GM12801 (cell line): Measurements from ENCODE around the gene TPM2.

Experiments used
- CTCF ChIP-seq: IDR thresholded peaks from one replicate; pipeline ENCODE4 v1.5.1; 2011; ENCODE audit warnings: control low read depth; ENCODE audit not compliant: insufficient read length; ENCODE audit errors: extremely low read depth

Gene TPM2

GRCh38 chr9:35656348-35656747 is 33.4 kb downstream of the TPM2 start:
- TF ChIP-seq CTCF, result no peak

DNA sequence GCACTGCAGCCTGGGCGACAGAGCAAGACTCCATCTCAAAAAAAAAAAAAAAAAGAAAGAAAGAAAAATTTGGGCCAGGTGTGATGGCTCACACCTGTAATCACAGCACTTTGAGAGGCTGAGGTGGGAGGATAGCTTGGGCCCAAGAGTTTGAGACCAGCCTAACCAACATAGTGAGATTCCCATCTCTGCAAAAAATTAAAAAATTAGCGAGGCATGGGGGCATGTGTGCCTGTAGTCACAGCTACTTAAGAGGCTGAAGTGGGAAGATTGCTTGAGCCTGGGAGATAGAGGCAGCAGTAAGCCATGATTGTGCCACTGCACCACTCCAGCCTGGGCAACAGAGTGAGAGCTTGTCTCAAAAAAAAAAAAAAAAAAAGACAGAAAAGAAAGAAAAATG is 36.1 kb downstream of the TPM2 start:
- no peak for TF ChIP-seq CTCF

- no peak for TF ChIP-seq CTCF
These were observed 36.9 kb downstream of the TPM2 start for GRCh38 chr9:35652829-35653209.

- TF ChIP-seq CTCF, result no peak
These were observed 37.5 kb downstream of the TPM2 start for GRCh38 chr9:35651956-35652828.

- TF ChIP-seq CTCF, result no peak
These were observed 39.2 kb downstream of the TPM2 start, which contains the start of gene SIT1 for GRCh38 chr9:35650341-35651158. Gene SIT1, minus strand, starts transcription at chr9:35650931. Its CDS starts 78 bp downstream, at chr9:35650853.

DNA sequence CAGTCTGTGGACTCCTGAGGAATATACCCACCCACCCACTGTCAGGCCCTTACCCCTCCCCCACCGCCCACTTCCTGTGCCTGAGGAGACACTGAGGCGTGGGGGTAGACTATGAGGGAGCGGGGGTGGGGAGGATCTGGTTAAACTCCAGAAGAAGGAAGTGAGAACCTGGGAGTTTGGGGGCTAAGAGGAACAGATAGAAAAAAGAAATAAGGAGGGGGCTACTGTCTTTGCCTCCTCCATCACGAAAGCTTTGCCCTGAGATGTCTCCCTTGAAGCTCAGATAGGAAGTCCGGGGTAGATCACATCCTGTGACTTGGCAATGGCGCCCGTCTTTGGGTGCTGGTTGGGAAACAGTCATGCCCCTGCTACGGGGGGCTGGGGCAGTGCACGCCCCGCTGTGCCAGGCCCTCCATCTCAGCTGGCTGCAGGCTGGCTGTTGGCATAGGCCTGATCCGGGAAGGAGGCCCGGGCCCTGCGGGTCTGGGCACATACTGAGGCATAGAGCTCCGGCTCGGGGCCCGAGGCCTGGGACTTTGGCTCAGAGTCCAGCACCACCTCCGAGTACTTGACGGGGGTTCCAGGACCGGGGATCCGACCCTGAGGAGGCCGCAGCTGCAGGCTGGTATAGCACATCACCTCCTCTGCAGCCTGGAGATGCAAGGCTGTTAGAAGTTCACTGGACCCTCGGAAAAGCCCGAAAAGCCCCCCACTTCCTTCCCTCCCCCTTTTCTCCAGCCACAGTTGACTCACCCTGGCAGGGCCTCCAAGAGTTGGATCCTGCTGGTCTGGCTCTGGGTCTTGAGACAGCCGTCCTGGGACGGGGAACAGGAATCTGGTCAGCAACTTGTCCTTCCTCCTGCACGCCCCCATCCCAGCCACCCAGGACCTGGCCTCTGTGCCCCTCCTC is 40.0 kb downstream of the TPM2 start:
- TF ChIP-seq CTCF, result no peak
